ENCODE measurements around the gene CFAP77.

Gene CFAP77

DNA sequence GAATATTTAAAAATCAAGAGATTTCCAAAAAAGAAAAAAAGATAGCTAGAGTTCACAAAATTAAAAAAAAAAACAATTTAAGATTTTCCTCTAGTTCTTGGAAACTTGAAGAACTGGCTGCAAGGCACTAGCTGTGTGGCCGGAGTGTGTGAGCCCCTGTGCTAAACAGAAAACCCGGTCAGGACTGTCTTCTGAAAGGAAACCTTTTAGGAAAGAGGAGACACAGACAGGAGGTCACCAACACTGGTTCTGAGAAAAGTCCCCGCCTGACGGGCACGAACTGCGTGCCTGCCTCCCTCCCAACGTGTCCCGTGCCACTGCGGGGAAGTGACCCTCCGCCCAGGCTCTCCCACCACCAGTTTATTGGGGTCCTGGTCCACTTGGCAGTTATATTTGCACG is 18.6 kb upstream of the CFAP77 start:
- TF ChIP-seq CTCF (IDR thresholded peaks at IDR 0.05; ENCODE audit: low read depth, low read length) = no peak
- DNase-seq (ENCODE audit: extremely low read depth, low read depth) = no peak

DNA sequence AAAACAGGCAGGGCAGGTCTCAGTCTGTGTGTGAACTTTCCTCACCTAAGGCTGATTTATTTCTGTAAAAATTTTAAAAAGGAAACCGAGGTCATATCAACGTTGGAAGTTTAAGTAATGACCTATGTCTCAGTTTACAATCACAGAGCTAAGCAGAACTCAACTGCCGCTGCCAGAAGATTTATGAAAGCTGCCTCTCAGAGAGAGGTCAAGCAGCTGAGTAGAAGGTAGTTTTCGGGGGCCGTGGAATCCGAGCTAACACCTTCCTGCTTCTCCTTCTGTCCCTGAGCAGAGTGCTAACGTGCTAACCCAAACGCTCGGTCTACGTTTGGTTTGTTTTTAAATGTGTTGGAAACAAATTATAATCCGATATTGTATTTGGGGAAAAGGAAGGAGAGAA is 14.5 kb upstream of the CFAP77 start:
- DNase-seq (ENCODE audit: extremely low read depth, low read depth) = no peak
- no peak for TF ChIP-seq CTCF (IDR thresholded peaks at IDR 0.05; ENCODE audit: low read depth, low read length)

DNA sequence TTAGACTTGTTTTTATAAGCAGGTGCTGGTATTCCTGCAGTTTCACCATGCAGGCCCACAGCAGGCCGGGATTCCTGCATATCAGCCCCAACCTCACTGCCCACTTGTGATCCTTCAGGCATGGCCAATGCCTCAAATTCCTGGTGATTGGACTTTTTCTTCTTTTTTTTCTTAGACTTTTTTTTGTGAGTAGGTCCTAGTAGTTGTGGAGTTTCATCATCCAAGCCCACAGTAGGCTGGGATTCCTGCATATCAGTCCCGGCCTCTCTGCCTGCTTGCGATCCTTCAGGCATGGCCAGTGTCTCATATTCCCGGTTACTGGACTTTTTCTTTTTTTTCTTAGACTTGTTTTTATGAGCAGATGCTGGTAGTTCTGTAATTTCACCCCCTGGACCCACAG is 8.2 kb upstream of the CFAP77 start:
- no peak for DNase-seq (ENCODE audit: extremely low read depth, low read depth)
- TF ChIP-seq CTCF (IDR thresholded peaks at IDR 0.05; ENCODE audit: low read depth, low read length) = no peak

DNA sequence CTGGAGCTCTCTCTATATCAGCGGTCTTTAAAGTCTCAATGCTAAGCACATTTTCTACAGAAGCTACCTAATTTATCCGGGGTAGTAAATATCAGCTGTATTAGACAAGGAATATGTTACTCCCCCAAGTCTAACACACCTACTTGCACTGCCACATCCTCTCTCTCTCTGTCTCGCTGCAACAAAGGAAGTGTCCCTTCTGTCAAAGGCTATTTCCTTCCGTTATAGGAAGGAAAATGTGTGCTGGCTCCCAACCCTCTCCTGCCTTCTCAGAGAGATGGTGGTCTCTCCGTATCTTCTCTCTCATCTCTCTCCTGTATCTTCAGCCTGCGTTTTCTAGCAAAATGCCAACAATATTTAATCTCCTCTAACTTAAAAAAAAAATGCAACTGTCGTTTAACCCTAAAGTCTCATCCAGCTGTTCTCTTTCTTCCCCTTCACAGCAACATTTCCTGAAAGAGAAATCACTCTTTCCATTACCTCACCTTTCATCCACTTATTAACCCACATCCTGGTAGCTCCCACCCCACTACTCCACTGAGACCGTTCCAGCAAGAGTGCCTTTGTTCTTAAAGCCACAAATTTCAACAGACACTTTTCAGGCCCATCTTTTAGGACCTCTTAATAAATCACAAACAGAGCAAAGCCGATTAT is 5.7 kb upstream of the CFAP77 start:
- no peak for DNase-seq (ENCODE audit: extremely low read depth, low read depth)
- no peak for TF ChIP-seq CTCF (IDR thresholded peaks at IDR 0.05; ENCODE audit: low read depth, low read length)

DNA sequence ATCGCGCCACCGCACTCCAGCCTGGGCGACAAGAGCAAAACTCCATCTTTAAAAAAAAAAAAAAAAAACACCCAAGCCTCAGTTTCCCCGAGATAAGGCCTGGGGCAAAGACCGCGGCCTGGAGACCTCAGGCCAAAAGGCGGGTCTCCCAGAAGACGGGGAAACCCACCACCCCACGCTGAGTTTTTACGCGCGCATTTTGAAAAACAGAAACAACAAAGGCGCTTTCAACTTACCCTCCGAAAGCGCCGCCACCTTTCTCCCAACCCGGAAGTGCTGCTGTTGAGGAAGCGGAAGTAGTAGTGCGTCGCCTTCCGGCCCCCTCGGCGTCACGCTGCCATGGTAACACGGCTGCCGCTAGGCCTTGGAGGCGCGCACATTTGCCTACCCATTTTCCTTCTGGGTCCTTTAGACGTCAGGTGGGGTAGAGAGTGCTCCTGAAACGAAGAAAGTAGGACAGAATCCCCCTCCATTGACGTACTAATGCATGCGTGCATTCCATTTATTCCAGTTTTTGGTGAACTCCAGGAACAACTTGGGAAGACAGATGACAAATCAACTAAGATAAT is 3.4 kb upstream of the CFAP77 start, which contains the start of gene TTF1:
Gene TTF1 (minus strand): TSS at position 287 of the 569 bp plus-strand sequence. CDS start 4,019 bp downstream, outside the sequence.
- no peak for TF ChIP-seq CTCF (IDR thresholded peaks at IDR 0.05; ENCODE audit: low read depth, low read length)
- peak; percentile 66 for DNase-seq (ENCODE audit: extremely low read depth, low read depth)

- TF ChIP-seq CTCF (IDR thresholded peaks at IDR 0.05; ENCODE audit: low read depth, low read length) = no peak
Measured at GRCh38 chr9:132407196-132407595, 2.8 kb upstream of the CFAP77 start.

GRCh38 chr9:132408521-132408920 is 1.5 kb upstream of the CFAP77 start:
- no peak for DNase-seq (ENCODE audit: extremely low read depth, low read depth)
- no peak for TF ChIP-seq CTCF (IDR thresholded peaks at IDR 0.05; ENCODE audit: low read depth, low read length)

More at GRCh38 chr9:132407196-132407595, 2.8 kb upstream of the CFAP77 start:
- DNase-seq (ENCODE audit: extremely low read depth, low read depth) = no peak
